Activated CD4-positive, alpha-beta T cell treated with anti-CD3 and anti-CD28 coated beads for 48 hours (primary cell): ENCODE data around the gene PHLDB3.
"Not testable (repeated sequence)": the region's sequence is repeated elsewhere in the genome, so short reads cannot be mapped to it uniquely, and the experiment has no call there.

Source experiments
- DNase-seq: peaks from one replicate; pipeline ENCODE4 v3.0.0-alpha.2; 2020

The PHLDB3 gene

DNA sequence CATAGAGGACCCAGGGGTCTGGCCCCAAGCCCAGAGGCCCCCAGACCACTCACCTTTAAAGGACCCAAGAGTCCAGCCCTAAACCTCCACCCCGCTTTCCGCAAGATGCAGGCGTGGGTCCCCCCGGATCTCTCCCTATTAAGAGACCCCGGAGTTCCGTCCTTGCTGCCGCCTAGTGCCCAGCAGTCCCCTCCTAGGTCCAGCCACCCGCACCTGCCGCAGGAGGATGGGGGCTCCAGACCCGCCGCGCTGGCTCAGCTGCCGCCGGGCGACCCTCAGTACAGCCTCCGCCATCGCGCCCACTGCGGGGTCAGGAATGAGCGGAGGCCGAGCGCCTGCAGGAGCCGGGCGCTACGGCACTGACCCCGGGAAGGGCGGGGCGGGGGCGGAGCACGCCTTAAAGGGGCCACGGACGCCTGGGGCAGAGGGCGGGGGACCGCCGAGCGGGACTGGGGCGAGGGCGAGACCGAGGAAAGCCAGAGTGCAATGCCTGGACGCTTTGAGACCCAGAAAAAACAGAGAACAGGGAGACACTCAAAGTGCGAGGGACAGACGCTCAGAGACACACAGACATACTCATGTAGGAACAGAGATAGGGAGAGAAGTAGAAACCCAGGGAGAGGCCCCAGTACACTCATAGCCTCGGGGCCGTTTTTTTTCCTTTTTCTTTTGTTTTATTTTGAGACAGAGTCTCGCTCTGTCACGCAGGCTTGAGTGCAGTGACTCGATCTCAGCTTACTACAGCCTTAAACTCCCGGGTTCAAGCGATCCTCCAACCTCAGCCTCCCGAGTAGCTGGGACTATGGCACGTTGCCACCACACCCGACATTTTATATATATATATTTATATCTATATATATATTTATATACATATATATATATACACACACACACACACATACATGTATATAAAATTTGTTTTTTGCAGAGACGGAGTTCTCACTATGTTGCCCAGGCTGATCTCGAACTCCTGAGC is 22.6 kb upstream of the PHLDB3 start, which contains the start of gene ETHE1:
ETHE1 (minus strand) TSS at position 318 of the 976 bp plus-strand sequence; CDS start at position 294, 24 bp downstream.
- DNase-seq, result peak; percentile 86

DNA sequence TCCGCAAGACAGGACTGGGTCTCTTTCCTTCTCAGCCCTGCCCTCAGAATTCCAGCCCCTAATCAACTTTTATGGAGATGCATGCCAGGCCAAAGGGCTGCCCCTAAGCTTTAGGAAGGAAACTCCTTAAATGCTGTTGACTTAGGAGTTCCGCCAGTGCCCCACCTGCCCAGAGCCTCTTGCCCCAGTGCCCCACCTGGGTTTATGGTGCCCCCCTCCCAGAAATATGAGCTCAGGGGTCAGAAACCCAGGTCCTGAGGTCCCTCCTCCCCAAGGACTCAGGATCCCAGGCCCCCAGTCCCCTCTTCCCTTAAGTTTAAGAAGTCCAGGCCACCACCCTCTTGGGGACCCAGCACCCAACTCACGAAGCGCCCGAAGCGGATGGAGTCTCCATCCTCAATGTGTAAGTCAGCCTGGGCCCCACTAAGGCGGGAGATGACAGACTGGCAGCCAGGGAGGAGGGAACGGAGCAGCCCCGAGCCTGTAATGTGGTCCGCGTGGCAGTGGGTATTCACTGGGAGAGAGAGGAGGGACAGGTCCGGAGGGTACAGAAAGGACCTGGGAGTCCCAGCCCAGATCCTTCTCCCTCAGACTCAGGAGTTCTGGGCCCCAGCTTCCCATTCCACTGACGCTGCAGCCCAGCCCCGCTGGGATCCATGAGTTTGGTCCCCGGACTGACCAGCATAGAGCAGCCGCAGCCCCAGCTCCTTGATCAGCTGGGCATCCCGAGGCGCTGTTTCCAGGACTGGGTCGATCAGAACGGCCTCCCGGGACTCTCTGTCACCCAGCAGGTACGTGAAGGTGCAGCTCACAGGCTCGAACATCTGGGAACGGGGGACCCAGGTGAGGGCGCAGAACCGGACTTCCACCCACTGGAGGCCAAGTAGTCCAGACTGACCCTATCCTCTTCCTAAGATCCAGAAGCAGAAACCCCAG is 21.6 kb upstream of the PHLDB3 start:
- peak; percentile 60 for DNase-seq

DNA sequence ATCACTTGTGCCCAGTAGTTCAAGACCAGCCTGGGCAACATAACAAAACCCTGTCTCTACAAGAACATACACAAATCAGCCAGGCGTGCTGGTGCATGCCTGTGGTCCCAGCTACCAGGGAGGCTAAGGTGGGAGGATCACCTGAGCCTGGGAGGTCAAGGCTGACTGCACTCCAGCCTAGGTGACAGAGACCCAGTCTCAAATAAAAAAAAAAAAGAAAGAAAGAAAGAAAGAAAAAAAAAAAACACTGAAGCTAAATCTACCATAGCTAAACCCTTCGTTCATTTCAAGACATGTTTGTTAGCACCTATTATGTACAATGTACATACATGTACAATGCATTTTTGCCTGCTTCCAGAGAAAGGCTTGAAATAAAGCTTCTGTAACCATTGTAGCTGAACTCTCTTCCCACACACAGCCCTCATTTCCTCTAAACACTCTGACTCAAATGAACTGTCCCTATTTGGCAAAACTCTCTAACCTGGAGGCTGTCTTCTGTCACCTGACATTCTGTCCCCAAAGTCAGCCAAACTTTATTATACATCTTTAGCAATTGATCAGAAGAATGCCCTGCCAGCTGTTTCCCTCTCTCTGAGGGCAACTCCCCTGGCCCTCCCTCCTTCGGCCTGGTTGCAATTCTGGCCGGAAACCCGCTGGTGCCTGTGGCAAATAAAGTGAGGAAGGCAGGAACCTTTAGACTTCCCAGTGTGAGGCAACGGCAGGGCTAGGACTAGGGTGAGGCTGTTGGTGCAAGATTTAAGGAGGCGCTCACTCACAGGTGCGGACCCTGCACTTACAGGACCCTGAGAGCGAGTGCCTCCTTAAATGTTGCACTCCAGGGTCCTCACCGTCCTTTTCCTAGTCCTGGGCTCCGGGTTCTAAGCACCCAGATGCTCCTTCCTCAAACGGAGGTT is 20.6 kb upstream of the PHLDB3 start:
- DNase-seq, result peak; percentile 50

DNA sequence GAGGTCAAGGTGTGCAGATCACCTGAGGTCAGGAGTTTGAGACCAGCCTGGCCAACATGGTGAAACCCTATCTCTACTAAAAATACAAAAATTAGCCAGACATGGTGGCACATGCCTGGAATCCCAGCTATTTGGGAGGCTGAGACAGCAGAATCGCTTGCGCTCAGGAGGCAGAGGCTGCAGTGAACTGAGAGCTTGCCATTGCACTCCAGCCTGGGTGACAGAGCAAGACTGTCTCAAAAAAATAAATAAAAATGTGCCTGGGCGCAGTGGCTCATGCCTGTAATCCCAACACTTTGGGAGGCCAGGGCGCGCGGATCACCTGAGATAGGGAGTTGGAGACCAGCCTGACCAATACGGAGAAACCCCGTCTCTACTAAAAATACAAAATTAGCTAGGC is 19.1 kb upstream of the PHLDB3 start:
- DNase-seq, result not testable (repeated sequence)

GRCh38 chr19:43522929-43523328 is 18.4 kb upstream of the PHLDB3 start:
- DNase-seq, result no peak

DNA sequence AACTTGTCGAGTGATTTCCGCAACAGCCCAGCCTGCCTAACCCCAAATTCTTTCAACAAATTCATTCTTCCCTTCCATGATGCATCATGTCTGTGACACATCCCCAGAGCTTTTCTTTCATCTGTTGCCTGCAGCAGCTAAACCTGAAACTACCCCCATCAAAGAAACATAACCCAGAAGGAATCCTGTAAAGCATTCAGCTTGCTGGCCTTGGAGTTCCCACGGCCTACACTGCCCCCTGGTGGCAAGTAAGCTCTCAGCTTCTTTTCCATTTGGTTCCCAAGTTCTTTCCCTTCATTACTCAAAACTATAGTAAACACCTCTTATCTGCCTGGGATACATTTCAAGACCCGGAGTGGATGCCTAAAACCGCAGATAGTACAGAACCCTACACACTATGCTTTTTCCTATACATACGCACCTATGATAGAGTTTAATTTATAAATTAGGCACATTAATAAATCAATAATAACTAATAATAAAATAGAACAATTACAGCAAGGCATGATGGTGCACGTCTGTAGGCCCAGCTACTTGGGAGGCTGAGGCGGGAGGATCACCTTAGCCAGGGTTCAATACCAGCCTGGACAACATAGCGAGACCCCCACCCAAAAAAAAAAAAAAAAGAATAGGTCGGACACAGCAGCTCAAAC is 15.0 kb upstream of the PHLDB3 start:
- peak; percentile 89 for DNase-seq

DNA sequence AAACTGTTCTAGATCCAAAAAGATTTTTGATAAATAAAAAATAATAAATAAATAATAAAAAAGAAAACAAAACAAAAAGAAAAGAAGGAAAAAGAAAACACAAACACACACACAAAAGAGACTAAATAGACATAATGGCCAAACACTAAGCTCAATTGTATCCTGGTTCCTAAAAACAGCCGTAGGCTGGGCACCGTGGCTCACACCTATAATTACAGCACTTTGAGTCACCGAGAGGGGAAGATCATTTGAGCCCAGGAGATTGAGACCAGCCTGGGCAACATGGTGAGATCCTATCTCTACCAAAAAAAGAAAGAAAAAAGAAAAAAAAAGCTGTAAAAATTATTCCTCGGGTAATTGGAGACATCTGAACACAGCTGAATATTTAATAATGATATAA is 13.5 kb upstream of the PHLDB3 start:
- DNase-seq, result no peak

GRCh38 chr19:43512399-43512798 is 7.9 kb upstream of the PHLDB3 start:
- DNase-seq, result not testable (repeated sequence)

- DNase-seq, result no peak
Observed at GRCh38 chr19:43511324-43511723, 6.8 kb upstream of the PHLDB3 start.

DNA sequence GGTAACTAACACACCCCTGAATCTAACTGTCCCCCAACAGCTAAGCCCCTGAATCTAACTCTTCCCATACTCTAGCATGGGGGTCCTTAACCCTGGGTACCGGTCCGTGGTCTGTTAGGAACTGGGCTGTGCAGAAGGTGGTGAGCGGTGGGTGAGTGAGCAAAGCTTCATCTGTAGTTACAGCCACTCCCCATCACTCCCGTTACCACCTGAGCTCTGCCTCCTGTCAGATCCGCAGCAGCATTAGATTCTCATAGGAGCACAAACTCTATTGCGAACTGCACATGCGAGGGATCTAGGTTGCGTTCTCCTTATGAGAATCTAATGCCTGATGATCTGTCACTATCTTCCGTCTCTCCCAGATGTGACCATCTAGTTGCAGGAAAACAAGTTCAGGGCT is 6.2 kb upstream of the PHLDB3 start:
- DNase-seq, result no peak

GRCh38 chr19:43507880-43508279 is 3.3 kb upstream of the PHLDB3 start:
- no peak for DNase-seq

- DNase-seq, result no peak
Observed at GRCh38 chr19:43506629-43507028, 2.1 kb upstream of the PHLDB3 start.

DNA sequence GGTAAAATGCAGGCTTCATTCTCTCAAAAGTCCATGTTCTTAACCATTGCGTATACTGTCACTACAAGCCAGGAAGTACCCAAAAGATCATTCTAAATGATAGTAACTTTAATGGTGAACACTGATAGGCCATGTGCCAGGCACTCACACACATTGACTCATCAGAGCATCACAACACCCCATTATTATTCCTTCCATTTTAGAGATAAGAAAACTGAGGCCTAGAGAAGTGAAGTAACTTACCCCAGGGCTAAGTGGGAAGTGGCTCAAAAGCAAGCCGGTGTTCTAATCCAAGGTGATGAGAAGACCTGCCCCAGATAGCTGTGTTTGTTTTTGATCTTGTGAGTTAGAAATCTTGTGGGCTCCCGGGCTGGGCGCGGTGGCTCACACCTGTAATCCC is 1.4 kb upstream of the PHLDB3 start:
- DNase-seq, result no peak

DNA sequence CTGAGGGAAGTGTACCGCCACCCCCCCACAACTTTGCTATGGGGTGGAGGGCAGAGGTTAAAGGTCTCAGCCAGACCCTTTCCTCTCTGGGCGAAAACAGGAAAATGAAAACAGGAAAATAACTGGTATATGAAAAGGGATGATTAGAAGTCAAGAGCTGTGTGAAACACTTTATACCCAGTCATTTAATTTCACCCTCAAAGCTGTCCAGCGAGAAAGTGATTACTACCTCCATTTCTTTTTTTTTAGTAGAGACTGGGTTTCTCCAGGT is 575 bp upstream of the PHLDB3 start:
- no peak for DNase-seq

DNA sequence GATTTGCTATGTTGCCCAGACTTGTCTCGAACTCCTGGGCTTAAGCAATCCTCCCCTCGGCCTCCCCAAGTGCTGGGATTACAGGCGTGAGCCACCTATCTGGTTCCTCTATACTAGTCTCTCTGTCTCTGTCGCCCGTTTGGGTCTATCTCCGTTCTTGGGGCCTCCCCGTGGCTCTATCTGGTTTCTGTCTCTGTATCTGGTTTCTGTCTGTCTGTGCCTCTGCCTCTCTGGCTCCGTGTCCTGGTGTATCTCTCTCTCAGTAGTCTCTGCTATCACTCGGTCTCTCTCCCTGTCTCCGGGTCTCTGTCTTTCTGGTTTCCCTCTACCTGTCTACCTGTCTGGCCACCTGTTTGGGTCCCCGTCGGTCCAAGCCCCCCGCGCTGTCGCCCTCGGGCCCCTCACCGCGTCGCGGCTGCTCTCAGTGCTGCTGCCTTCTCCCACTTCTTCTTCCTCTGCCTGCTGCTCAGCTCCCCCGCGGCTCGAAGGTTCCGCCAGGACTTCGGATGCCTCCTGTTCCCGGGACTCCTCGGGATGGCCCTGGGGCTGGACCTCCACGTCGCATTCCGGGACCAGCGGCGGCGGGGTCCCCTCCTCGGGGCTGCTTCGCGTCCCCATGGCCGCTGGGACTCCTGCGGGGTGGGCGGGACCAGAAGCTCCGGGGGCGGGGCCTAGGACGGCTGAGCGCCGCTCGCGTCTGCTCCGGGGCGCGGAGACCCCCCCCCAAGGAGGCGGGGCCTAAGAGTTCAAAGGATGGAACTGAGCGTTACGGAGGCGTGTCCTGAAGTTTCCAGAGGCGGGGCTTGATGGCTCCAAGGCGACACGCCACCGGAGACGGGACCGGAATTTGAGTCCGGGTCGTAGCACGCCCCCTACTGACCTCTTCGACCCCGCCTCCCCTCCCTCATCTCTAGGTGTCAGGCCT is 783 bp downstream of the PHLDB3 start:
- peak; percentile 99 for DNase-seq

DNA sequence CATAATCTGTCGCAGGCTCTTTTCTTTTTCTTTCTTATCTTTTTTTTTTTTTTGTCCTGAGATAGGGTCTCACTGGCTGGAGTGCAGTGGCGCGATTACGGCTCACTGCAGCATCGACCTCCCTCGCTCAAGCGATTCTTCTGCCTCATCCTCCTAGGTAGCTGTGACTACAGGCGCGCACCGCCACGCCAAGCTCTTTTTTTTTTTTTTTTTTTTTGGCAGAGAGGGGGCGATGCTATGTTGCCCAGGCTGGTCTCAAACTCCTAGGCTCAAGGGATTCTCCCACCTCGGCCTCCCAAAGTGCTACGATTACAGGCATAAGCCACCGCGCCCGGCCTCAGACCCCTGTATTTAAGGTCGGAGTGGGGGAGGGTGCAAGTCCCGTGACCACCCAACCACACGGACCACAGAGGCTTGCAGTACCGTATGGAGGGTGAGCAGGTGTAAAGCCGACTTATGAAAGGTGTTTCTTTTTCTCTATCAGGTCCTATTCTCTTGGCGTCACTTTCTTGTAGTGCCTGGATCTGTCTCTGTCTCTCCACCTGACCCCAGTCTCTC is 2.0 kb downstream of the PHLDB3 start:
- no peak for DNase-seq

DNA sequence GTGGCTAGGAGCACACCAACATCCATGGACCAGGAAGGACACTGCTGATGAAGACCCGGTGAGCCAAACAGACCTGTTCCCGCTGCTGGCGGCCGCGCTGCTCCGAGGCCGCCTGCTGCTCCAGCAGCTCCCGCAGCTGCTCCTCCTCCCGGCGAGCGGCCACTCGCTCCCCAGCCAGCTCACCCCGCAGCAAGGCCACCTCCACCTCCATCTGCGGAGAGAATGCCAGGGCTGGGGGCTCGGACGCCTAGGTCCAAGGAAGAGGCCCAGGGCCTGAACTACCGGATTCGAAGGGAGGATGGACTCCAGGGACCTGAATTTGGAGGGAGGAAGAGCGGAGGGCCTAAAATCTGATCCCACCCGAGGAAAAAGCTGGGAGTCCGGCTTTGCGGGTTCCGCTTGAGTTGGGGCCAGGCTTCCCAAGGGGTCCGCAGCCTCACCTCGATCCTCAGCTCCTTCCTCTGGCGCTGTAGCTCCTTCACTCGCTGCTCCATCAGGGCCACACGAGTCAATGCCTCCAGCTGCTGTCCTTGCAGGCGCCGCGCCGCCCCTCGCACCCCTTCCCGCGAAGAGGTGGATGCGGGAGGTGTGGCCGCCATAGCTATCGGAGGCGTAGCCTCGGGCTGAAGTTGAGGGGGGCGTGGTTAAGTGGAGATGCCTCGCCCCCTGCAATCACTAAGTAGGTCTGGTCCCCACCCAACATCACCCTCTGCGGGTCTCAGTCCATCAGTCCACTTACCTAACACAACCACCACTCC is 2.7 kb downstream of the PHLDB3 start:
- DNase-seq, result no peak

DNA sequence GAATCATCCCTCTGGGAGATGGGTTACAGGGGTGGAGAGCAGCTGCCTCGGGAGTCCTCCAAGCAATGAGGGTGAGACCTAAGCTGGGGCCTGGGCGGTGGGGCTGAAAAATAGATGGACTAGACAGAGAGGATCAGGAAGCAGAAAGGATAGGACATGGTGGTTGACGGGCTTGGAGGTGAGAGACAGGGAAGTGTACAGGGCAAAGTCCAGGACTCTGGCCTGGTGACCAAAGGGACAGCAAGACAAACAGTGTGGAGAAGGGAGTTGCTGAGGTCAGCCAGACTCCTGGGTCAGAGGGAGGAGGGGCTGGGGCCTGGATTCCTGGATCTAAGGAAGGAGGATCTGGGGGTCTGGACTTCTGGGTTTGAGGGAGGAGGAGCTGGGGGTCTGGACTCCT is 5.5 kb downstream of the PHLDB3 start:
- no peak for DNase-seq

GRCh38 chr19:43498233-43498842 is 6.2 kb downstream of the PHLDB3 start:
- no peak for DNase-seq
